ENCODE measurements around the gene HTT.

- TF ChIP-seq CTCF (IDR thresholded peaks at IDR 0.05): no peak
- no peak for TF ChIP-seq POLR2A (IDR thresholded peaks at IDR 0.05)
- TF ChIP-seq POLR2AphosphoS5 (IDR thresholded peaks at IDR 0.05; ENCODE audit: insufficient read depth in 1 of 2, low read depth in 1 of 2): no peak
Observed at GRCh38 chr4:3283483-3283882, 209.0 kb downstream of the HTT start.
